Right ventricle myocardium superior (tissue), 1 donor: ENCODE data around the gene HACD3. TPM values are rescaled to one million over a fixed set of nuclear protein-coding genes. Genes with fewer than 3 reads are reported as not detected.
"Not testable (repeated sequence)": the region's sequence is repeated elsewhere in the genome, so short reads cannot be mapped to it uniquely, and the experiment has no call there.

Source experiments
- ATAC-seq: fragments of 200-7000 bp; cut with Tn5 transposase; one replicate; pipeline ENCODE4 v1.9.1; 2020; ENCODE audit warnings: mild to moderate bottlenecking; ENCODE audit not compliant: poor library complexity
- DNase-seq: peaks from one replicate; pipeline ENCODE4 v3.0.0-alpha.2; 2020
- intact Hi-C: fragments of 100-400 bp; cut with DNase I; formaldehyde crosslinking; loops from one replicate; pipeline ENCODE4 v1.11.2; 2022
- total RNA-seq: library from RNA; stranded (reverse); fragmentation: NEBNext Ultra II Directional; extraction: Animal tissue kit (Norgen Biotek cat#: 25700); gene quantifications from one replicate; pipeline ENCODE4 v1.2.1, GENCODE V29; 2021
- donor health status: DM: no; HTN: yes; CAD: no; lungs with severe emphysema.

HACD3 gene
- total RNA-seq, 1 donor from 2014 or later: 8.7 TPM

DNA sequence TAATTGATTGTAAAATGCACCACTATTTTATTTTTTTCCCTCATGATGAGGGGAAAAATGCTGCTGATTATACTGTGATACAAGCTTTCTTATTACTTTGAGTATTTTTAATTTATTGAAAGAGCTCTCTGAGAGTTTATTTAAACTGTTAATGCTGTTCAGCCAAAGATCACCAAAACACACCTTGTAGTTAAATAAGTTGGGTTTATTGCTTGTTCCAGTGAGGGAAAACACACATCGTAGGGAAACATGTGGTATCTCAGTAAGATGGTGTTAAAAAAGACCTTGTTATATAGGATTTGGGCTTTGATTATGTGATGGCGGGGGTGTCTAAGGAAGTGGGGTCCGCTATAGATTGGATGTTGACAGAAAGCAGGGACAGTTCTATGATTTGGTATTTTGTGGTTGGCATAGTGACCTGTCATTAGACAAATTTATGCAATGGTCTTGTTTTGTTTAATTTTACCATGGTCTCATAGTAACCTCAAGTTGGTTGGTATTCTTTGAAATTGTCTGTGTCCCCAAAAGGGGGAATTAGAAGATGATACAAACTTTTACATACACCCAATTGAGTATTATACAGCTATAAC, 11.1 kb downstream of the HACD3 start:
- intact Hi-C loops: no loop called here
- no peak for ATAC-seq
- DNase-seq: no peak

- intact Hi-C loops: no loop called here
- ATAC-seq (no peak), DNase-seq (no peak)
Measured at GRCh38 chr15:65547841-65548240, 17.6 kb downstream of the HACD3 start.

DNA sequence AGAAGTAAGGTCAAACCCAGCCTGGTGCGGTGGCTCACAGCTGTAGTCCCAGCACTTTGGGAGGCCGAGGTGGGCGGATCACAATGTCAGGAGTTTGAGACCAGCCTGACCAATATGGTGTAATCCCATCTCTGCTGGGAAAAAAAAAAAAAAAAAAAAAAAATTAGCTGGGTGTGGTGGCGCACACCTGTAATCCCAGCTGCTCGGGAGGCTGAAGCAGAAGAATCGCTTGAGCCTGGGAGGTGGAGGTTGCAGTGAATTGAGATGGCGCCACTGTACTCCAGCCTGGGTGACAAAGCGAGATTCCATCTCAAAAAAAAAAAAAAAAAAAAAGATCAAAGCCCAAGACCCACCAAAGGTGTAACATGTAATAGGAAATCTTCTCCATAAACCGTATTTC, 19.0 kb downstream of the HACD3 start:
- ATAC-seq, intact Hi-C loops, DNase-seq: not testable (repeated sequence)

- DNase-seq (no peak), ATAC-seq (no peak)
- intact Hi-C loops: no loop called here
Measured at GRCh38 chr15:65550681-65551098, 20.4 kb downstream of the HACD3 start.

- DNase-seq (no peak), ATAC-seq (no peak)
- intact Hi-C loops: no loop called here
Measured at GRCh38 chr15:65551183-65551582, 20.9 kb downstream of the HACD3 start.

DNA sequence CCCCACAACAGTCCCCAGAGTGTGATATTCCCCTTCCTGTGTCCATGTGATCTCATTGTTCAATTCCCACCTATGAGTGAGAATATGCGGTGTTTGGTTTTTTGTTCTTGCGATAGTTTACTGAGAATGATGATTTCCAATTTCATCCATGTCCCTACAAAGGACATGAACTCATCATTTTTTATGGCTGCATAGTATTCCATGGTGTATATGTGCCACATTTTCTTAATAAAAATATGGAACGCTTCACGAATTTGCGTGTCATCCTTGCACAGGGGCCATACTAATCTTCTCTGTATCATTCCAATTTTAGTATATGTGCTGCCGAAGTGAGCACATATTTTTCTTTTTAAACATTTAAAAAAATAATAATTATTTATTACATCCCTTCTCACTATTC, 22.6 kb downstream of the HACD3 start:
- DNase-seq, ATAC-seq, intact Hi-C loops: not testable (repeated sequence)

DNA sequence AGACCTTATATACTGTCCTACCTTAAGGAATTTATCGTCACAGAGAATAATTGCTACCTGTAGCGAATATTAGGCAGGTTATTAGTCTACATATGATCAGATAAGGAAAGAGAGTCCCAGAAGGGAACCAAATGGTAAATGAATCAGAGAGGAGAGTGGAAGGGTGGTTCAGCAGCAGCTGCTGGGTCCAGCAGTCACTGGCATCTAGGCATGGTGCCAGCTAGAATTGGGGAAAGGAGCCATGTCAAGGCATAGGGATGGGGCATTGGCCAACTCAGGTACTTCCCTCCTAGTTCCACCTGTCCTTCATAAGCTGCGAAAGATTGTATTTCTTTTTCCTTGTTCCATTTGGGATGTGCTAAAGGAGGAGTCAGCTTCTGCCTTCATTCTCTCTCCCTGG, 23.4 kb downstream of the HACD3 start:
- intact Hi-C loops: no loop called here

DNA sequence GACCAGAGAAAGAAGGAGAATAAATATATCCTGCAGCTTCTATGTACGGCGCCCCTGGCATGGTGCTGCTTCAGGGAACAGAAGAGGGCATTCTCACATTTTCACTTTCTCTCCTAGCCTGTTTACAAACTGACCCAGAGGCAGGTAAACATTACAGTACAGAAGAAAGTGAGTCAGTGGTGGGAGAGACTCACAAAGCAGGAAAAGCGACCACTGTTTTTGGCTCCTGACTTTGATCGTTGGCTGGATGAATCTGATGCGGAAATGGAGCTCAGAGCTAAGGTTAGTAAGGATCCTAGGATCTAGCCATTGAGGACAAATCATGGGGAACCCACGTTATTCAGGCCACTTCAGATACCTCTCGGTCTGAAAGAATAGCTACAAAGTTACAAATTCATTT, 26.4 kb downstream of the HACD3 start:
- ATAC-seq: no peak
- intact Hi-C loops: no loop called here

More for the DNA sequence above, 23.4 kb downstream of the HACD3 start:
- no peak for ATAC-seq
- DNase-seq: no peak

GRCh38 chr15:65558336-65558735, 28.1 kb downstream of the HACD3 start:
- intact Hi-C loops: no loop called here
- ATAC-seq: no peak
- DNase-seq: no peak

More for the DNA sequence above, 26.4 kb downstream of the HACD3 start:
- no peak for DNase-seq

GRCh38 chr15:65558997-65559760, 28.9 kb downstream of the HACD3 start:
- intact Hi-C loops: no loop called here
- ATAC-seq: no peak
- DNase-seq: no peak

GRCh38 chr15:65559941-65560340, 29.7 kb downstream of the HACD3 start:
- intact Hi-C loops: no loop called here
- no peak for ATAC-seq
- DNase-seq: no peak

DNA sequence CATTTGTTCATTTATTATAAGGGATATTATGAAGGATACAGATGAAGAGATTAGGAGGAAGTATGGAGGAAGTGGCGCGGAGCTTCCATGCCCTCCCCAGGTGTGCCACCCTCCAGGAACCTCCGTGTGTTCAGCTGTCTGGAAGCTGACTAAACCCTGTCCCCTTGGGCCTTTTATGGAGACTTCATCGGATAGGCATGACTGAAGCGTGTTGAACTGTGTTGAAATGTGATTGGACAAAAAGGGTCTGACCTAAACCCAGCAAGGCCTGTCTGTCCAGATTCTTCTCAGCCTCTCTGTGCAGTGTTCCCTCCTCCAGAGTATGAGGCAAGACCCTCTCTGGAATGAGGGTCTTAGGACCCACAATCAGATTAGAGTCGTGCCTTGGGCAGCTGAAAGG, 31.7 kb downstream of the HACD3 start:
- no peak for ATAC-seq
- intact Hi-C loops: no loop called here
- no peak for DNase-seq

DNA sequence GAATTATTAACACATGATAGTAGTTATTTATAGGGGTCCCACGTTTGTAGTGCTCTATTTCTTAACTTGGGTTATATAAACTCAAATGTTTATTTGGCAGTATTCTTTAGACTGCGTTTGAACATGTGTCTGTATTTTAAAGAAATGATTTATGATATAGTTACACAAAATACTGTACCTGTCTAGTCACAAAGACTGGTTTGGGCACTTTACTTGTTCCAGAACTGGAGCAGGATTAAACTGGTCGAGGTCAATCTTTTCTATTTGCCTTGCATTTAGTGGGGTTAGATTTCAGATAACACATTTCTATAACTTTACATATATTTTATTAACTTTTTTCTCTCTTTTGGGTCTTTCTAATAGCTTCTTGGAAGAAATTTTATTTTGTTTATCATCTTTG, 39.5 kb downstream of the HACD3 start:
- intact Hi-C loops: no loop called here
- ATAC-seq (no peak), DNase-seq (no peak)

- ATAC-seq (no peak), DNase-seq (no peak)
- intact Hi-C loops: no loop called here
Measured at GRCh38 chr15:65571971-65572370, 41.7 kb downstream of the HACD3 start.

- intact Hi-C loops: no loop called here
- no peak for ATAC-seq
- no peak for DNase-seq
Measured at GRCh38 chr15:65576664-65577063, 46.4 kb downstream of the HACD3 start.

- DNase-seq: no peak
- intact Hi-C loops: no loop called here
- no peak for ATAC-seq
Measured at GRCh38 chr15:65577129-65577996, 47.1 kb downstream of the HACD3 start.

DNA sequence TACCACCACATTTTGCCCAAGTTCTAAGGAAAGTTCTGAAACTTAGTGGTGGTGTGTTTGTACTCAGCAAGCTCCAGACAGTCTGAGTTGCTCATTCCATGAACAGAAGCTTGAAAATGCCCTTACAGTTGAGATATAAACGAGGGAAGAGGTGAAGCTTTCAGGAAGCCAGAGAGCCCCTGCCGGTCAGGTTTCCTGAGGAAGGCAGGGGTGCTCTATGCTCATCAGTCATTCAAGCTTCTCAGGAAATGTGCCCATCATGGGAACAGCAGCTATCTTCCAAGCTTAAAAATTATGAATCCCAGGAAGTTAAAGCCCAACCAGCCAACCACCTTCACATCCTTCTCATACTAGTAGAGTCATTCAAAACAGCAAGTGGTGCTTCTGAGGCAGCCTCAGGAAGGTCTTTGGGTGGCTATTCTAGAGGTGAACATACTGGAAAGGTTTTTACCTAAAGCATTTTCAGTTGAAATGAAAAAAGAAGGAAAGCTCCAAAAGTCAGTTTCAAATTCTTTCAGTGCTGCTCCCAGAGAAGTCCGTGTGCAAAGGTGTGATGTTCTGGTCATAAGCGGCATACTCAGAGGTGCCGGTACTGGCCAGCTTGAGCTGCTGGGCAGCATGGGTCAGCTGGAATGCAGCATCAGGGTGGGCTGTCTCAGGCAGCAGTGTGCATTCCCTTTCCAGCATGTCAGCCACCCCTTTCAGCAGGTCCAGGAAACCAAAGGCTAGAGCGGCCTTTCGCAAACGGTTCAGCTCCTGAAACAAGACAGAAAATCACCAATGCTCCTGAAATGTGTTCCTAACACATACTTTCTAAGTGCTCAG, 48.9 kb downstream of the HACD3 start:
- DNase-seq: no peak
- intact Hi-C loops: no loop called here

GRCh38 chr15:65579762-65580161, 49.5 kb downstream of the HACD3 start:
- DNase-seq (no peak), ATAC-seq (no peak)
- intact Hi-C loops: no loop called here

More for the DNA sequence above, 48.9 kb downstream of the HACD3 start:
- no peak for ATAC-seq

GRCh38 chr15:65580287-65580686, 50.0 kb downstream of the HACD3 start:
- no peak for ATAC-seq

More at GRCh38 chr15:65580287-65580686, 50.0 kb downstream of the HACD3 start:
- no peak for DNase-seq
- intact Hi-C loops: no loop called here
